HL-60 (cell line): ENCODE results near the gene CALN1.

Experiments used
- DNase-seq, 2 experiments: peaks; one replicate each; pipeline ENCODE4 v3.0.0-alpha.2; 2010 to 2020; ENCODE audit warnings: low read depth in 1 of 2, low spot score in 1 of 2
- H3K27ac ChIP-seq: fragments of 250-450 bp; sonication (Bioruptor Pico); replicated peaks from 2 replicates; pipeline ENCODE4 v1.5.1; 2020; ENCODE audit warnings: mild to moderate bottlenecking, moderate library complexity
- H3K27me3 ChIP-seq: fragments of 250-450 bp; sonication (Bioruptor Pico); 2 replicates; pipeline ENCODE4 v1.5.1; 2021; ENCODE audit warnings: mild to moderate bottlenecking, moderate library complexity; ENCODE audit not compliant: insufficient read depth, poor library complexity, severe bottlenecking
- H3K4me3 ChIP-seq: replicated peaks from 2 replicates; pipeline ENCODE4 v1.5.1; 2011; ENCODE audit warnings: mild to moderate bottlenecking, control low read depth, low read length; ENCODE audit not compliant: insufficient read depth
- GABPA ChIP-seq: IDR thresholded peaks from 2 replicates; pipeline ENCODE4 v1.6.1; 2012; ENCODE audit warnings: low read depth
- POLR2AphosphoS5 ChIP-seq: IDR thresholded peaks from 2 replicates; pipeline ENCODE4 v1.6.1; 2012; ENCODE audit warnings: low read depth
- SPI1 ChIP-seq: IDR thresholded peaks from 2 replicates; pipeline ENCODE4 v1.6.1; 2012; ENCODE audit warnings: low read depth, mild to moderate bottlenecking, borderline replicate concordance
- TF ChIP-seq, protein P1 (sequence below): IDR thresholded peaks from one replicate; pipeline ENCODE4 v1.5.1; 2011; ENCODE audit warnings: low read length, control low read depth, inconsistent platforms; ENCODE audit not compliant: insufficient read depth
- TF ChIP-seq, protein P2 (sequence below): IDR thresholded peaks from 2 replicates; pipeline ENCODE4 v1.6.1; 2012; ENCODE audit warnings: low read depth; ENCODE audit not compliant: insufficient replicate concordance

The CALN1 gene

DNA sequence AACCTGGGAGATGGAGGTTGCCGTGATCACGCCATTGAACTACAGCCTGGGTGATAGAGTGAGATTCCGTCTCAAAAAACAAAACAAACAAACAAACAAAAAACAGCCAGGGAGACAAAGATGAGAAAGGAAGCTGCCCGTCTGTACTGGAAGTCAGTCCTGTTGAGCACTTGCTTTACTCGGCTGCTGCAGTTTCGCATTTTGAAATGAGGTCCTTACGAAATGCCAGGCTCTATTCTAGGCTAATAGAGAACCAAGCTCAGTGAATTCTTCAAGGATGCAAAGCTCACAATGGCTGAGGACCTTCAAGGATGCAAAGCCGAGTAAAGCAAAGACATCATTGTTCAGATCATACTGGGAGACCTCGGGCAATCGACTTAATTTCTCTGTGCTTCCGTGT, 333.3 kb downstream of the CALN1 start:
- TF ChIP-seq GABPA (no peak), SPI1 (no peak), POLR2AphosphoS5 (no peak)
- TF ChIP-seq, protein P1, sequence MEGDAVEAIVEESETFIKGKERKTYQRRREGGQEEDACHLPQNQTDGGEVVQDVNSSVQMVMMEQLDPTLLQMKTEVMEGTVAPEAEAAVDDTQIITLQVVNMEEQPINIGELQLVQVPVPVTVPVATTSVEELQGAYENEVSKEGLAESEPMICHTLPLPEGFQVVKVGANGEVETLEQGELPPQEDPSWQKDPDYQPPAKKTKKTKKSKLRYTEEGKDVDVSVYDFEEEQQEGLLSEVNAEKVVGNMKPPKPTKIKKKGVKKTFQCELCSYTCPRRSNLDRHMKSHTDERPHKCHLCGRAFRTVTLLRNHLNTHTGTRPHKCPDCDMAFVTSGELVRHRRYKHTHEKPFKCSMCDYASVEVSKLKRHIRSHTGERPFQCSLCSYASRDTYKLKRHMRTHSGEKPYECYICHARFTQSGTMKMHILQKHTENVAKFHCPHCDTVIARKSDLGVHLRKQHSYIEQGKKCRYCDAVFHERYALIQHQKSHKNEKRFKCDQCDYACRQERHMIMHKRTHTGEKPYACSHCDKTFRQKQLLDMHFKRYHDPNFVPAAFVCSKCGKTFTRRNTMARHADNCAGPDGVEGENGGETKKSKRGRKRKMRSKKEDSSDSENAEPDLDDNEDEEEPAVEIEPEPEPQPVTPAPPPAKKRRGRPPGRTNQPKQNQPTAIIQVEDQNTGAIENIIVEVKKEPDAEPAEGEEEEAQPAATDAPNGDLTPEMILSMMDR: no peak
- TF ChIP-seq, protein P2, sequence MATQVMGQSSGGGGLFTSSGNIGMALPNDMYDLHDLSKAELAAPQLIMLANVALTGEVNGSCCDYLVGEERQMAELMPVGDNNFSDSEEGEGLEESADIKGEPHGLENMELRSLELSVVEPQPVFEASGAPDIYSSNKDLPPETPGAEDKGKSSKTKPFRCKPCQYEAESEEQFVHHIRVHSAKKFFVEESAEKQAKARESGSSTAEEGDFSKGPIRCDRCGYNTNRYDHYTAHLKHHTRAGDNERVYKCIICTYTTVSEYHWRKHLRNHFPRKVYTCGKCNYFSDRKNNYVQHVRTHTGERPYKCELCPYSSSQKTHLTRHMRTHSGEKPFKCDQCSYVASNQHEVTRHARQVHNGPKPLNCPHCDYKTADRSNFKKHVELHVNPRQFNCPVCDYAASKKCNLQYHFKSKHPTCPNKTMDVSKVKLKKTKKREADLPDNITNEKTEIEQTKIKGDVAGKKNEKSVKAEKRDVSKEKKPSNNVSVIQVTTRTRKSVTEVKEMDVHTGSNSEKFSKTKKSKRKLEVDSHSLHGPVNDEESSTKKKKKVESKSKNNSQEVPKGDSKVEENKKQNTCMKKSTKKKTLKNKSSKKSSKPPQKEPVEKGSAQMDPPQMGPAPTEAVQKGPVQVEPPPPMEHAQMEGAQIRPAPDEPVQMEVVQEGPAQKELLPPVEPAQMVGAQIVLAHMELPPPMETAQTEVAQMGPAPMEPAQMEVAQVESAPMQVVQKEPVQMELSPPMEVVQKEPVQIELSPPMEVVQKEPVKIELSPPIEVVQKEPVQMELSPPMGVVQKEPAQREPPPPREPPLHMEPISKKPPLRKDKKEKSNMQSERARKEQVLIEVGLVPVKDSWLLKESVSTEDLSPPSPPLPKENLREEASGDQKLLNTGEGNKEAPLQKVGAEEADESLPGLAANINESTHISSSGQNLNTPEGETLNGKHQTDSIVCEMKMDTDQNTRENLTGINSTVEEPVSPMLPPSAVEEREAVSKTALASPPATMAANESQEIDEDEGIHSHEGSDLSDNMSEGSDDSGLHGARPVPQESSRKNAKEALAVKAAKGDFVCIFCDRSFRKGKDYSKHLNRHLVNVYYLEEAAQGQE: no peak
- no peak for DNase-seq
- no peak overlapping the region for H3K4me3 ChIP-seq
- no peaks in the 10 kb centered on the region for H3K27me3 ChIP-seq
- no peak overlapping the region for H3K27ac ChIP-seq

DNA sequence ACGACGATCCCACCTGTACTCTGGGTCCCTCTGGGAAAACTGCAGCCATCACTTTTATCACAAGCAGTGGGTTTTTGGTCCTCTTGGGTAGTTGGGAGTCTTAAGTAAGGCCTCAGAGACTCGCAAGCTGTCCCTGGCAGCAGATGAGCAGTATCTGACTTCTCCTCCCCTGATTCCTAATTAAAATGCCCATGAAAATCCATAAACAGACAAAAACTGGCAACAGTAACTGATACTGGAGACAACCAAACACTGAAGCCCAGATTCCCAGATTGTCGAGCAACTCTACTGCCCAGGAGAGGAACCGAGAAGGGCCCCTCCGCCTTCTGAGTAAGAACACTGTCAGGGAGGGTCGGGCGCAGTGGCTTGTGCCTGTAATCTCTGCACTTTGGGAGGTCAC, 333.8 kb downstream of the CALN1 start:
- H3K27ac ChIP-seq: no peak overlapping the region
- no peak for DNase-seq
- TF ChIP-seq, protein P2: no peak
- TF ChIP-seq POLR2AphosphoS5 (no peak), SPI1 (no peak), GABPA (no peak)
- TF ChIP-seq, protein P1: no peak
- H3K27me3 ChIP-seq: no peaks in the 10 kb centered on the region
- no peak overlapping the region for H3K4me3 ChIP-seq

DNA sequence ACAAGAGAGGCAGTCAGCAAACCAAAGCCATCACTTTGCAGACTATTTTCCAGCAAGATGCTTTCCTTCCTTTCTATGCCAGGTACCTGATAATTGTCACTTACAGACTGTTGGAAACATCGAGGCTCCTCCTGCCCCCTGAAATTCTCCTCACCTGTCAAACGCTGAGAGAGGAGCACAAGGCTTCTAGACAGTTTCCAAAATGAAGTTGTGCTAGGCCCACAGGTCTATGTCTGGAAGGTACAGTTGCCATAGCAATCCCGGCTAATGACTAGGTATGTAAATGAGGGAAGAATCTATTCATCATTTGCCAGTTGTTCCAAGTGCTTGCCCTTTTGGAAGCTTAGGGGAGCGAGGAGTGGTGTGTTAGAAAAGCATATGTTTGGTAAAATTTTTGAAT, 334.4 kb downstream of the CALN1 start:
- TF ChIP-seq GABPA: no peak
- TF ChIP-seq, protein P1: no peak
- no peak for TF ChIP-seq SPI1
- TF ChIP-seq, protein P2: no peak
- TF ChIP-seq POLR2AphosphoS5: no peak
- no peak overlapping the region for H3K4me3 ChIP-seq
- no peak for DNase-seq
- H3K27me3 ChIP-seq: no peaks in the 10 kb centered on the region
- H3K27ac ChIP-seq: no peak overlapping the region
